Stimulated activated CD4-positive, alpha-beta T cell treated with anti-CD3 and anti-CD28 coated beads, Interleukin-1b, Interleukin-23, amount 100 ng/mL, for 48 hours (primary cell): ENCODE measurements around the gene LIN28B.

Source experiments
- DNase-seq: peaks from one replicate; pipeline ENCODE4 v3.0.0-alpha.2; 2020

Gene LIN28B

GRCh38 chr6:105113422-105113821 lies 156.5 kb downstream of the LIN28B start:
- no peak for DNase-seq

- DNase-seq = no peak
These were observed 159.2 kb downstream of the LIN28B start for GRCh38 chr6:105116150-105116549.

GRCh38 chr6:105120570-105120969 lies 163.7 kb downstream of the LIN28B start:
- no peak for DNase-seq

- no peak for DNase-seq
These were observed 165.1 kb downstream of the LIN28B start for GRCh38 chr6:105121981-105122380.

GRCh38 chr6:105122717-105123116 lies 165.8 kb downstream of the LIN28B start:
- DNase-seq = no peak
